ENCODE results near the gene NUBP1.
A peak's percentile ranks its signal among the peaks of the same experiment; 100 is the strongest.
"Not testable (repeated sequence)": the region's sequence is repeated elsewhere in the genome, so short reads cannot be mapped to it uniquely, and the experiment has no call there.

The NUBP1 gene

DNA sequence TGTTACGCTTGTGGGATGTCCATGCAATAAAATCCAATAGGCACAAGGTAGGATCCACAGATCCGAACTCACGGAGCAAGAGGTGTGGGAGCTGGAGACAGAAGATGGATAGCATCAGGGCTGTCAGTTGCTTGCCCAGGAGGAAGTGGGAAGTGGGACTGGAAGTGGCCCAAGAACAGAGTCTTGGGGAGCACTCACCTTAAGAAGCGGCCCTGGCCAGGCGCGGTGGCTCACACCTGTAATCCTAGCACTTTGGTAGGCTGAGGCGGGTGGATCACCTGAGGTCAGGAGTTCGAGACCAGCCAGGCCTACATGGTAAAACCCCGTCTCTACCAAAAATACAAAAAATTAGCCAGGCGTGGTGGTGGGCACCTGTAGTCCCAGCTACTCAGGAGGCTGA is 2.4 kb upstream of the NUBP1 start:
- H3K27ac Mint-ChIP-seq, ATAC-seq, DNase-seq, H3K9me3 Mint-ChIP-seq, H3K4me3 Mint-ChIP-seq, H3K27me3 Mint-ChIP-seq: not testable (repeated sequence)
- H3K4me1 Mint-ChIP-seq, result peaks cover 79% of the 10 kb centered on the region

- H3K4me1 Mint-ChIP-seq, result peaks cover 82% of the 10 kb centered on the region
- no peak overlapping the region for H3K27ac Mint-ChIP-seq
- no peaks in the 10 kb centered on the region for H3K9me3 Mint-ChIP-seq
- DNase-seq (no peak), ATAC-seq (no peak)
- H3K27me3 Mint-ChIP-seq, result no peaks in the 10 kb centered on the region
- H3K4me3 Mint-ChIP-seq, result no peak overlapping the region
Measured at GRCh38 chr16:10741844-10742243, 1.8 kb upstream of the NUBP1 start.

DNA sequence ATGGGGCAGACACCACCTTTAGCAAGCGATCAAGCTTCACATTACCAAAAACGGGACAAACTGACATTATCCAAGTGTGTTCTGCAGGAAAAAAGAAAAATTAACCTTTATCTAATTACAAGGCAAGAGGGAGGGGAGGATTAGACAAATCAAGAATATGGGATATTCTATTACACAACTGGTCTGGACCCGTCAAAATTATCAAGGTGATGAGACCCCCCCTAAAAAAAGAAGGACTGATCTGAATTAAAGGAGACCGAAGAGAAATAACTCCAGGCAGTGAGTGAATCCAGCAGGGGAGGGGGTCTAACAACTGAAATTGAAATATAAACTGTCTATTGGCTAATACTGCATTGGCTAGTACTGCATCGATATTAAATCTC is 424 bp upstream of the NUBP1 start:
- ATAC-seq, result no peak
- Mint-ChIP-seq H3K4me3 (peak overlapping the region; percentile 85 to 91), H3K4me1 (peaks cover 72% of the 10 kb centered on the region), H3K9me3 (no peaks in the 10 kb centered on the region), H3K27ac (peak overlapping the region; percentile 96 to 99), H3K27me3 (no peaks in the 10 kb centered on the region)
- DNase-seq, result no peak

DNA sequence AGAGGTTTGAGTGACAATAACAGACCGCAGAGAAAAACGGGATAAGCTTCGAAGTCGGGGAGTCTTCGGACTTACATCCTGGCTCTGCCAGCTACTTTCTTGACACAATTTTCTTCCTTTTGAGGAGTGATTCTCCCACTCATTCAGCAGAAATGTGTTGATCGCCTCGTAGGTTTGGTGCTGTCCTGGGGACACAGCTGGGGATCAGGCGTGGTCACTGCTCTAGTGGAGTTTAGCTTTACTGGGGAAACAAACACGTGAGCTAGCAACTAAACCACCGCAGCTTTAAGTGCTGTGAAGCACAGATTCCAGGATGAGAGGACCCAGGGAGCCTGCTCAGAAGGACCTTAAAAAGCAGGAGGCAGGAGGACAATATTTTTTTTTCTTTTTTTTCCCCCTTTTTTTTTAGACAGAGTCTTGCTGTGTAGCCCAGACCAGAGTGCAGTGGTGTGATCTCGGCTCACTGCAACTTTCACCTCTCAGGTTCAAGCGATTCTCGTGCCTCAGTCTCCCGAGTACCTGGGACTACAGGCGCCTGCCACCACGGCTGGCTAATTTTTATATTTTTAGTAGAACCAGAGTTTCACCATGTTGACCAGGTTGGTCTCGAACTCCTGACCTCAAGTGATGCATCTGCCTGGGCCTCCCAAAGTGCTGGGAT is 858 bp downstream of the NUBP1 start:
- no peak for DNase-seq
- no peak for ATAC-seq
- no peaks in the 10 kb centered on the region for H3K9me3 Mint-ChIP-seq
- H3K27ac Mint-ChIP-seq, result peak overlapping the region; percentile 96 to 99
- H3K4me1 Mint-ChIP-seq, result peaks cover 72% of the 10 kb centered on the region
- H3K4me3 Mint-ChIP-seq, result peak overlapping the region; percentile 85 to 91
- no peaks in the 10 kb centered on the region for H3K27me3 Mint-ChIP-seq

DNA sequence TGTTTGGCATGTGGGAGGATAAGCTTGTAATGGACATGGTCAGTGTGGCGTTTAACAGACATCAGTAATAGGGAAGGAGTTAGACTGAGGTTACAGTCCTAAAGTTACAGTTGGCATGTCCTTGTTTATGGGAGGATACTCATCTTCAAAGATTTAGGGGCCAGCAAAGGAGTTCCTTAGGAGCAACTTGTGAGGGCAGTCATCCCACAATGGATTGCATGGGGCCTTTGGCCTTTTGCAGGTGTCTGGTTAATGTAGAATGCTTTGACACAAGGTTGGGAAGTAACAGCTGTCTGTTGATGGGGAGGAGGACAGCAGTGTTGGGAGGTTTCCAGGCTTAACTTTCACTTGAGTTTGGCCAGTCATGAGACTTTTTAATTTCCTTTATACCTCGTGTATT is 2.2 kb downstream of the NUBP1 start:
- Mint-ChIP-seq H3K4me3 (no peak overlapping the region), H3K9me3 (no peaks in the 10 kb centered on the region), H3K27ac (no peak overlapping the region), H3K4me1 (peaks cover 61% of the 10 kb centered on the region), H3K27me3 (no peaks in the 10 kb centered on the region)
- no peak for DNase-seq
- ATAC-seq, result no peak

DNA sequence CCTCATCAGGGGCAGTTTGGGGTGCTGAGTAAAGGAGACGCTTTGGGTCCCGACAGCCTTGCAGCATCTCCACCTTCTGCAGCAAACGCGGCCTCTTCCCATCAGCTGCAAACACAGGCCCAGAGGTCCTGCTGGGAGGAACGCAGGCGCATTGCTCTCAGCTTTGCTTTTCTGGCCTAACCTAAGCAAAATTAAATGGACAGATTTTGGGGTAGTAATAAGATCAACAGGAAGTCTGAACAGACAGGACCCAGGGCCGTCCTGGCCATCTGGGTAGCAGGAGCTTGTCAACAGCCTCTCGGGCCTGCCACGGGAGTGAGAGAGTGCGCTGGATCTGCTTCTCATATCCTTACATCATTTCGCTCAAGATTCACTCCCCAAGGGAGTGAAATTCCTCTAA is 7.2 kb downstream of the NUBP1 start:
- H3K27ac Mint-ChIP-seq, result peak overlapping the region in 1 of 2 donors; percentile 84
- peaks cover 38% of the 10 kb centered on the region for H3K4me1 Mint-ChIP-seq
- no peaks in the 10 kb centered on the region for H3K27me3 Mint-ChIP-seq
- DNase-seq (no peak), ATAC-seq (no peak)
- H3K9me3 Mint-ChIP-seq, result no peaks in the 10 kb centered on the region
- H3K4me3 Mint-ChIP-seq, result no peak overlapping the region

DNA sequence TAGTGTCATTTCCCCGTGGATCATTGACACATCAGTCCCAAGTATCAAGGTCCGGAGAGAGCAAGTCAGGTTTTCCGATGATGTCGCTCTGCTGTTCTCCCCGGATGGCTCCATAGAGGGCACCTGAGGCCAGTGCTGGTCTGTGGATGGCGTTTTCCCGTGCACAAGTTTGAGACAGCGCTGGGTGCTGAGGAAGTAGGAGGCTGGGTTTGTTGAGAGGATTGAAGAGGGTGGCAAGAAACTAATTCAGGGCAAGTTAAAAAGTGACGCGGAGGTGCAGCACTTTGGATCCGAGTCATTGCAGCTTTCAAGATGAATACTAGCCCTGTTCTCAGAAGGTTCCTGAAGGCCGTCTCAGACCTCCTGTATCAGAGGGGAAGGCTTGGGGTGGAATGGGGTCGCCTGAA is 7.7 kb downstream of the NUBP1 start:
- Mint-ChIP-seq H3K4me1 (peaks cover 36% of the 10 kb centered on the region), H3K27me3 (no peaks in the 10 kb centered on the region), H3K27ac (no peak overlapping the region), H3K9me3 (no peaks in the 10 kb centered on the region), H3K4me3 (no peak overlapping the region)
- peak; percentile 47 for ATAC-seq
- DNase-seq, result no peak

DNA sequence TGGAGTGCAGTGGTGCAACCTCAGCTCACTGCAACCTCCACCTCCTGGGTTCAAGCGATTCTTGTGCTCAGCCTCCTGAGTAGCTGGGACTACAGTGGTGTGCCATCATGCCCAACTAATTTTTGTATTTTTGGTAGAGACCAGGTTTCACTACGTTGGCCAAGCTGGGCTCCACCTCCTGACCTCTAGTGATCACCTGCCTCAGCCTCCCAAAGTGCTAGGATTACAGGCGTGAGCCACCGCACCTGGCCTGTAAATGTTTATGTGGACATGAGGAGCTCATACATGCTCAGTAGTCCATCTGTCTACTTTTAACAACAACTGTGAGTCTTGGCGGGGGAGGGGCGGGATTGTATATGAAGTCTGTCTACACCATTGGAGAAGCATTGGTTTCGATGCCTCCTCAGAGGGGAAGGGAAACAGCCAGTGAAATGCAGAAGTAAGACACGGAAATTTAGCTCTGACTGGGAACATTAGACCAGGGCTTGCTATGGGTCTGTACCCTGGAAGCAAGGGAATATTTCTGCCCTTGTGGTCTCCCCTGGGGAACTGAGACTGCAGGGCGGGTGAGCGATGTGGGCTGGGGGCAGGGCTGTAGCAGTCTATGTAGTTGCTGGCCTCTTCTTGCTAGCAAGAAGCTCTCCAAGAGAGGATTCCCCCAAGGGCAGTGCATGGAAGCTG is 9.3 kb downstream of the NUBP1 start:
- H3K27me3 Mint-ChIP-seq, result no peaks in the 10 kb centered on the region
- peaks cover 34% of the 10 kb centered on the region for H3K4me1 Mint-ChIP-seq
- no peak for ATAC-seq
- no peaks in the 10 kb centered on the region for H3K9me3 Mint-ChIP-seq
- DNase-seq, result no peak
- no peak overlapping the region for H3K4me3 Mint-ChIP-seq
- peak overlapping the region in 1 of 2 donors; percentile 68 for H3K27ac Mint-ChIP-seq

DNA sequence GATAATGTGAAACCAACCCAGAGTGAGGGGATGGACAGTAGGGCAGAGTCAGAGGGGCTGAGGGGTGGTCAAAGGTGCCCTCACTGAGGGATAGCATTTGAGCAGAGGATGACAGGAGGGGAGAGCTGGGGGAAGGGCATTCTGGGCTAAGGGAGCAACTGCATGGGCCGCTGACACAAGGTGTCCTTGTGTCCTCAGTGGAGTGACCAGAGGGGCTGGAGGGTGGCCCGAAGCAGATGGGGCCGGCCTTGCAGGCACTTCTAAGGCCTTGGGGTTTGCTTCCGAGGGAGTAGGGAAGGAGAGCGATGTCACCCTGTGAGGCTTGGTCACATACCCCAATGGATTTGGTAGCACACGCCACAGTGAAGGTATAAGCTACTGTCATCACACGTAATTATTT is 10.0 kb downstream of the NUBP1 start:
- no peak overlapping the region for H3K4me3 Mint-ChIP-seq
- no peak for ATAC-seq
- no peaks in the 10 kb centered on the region for H3K9me3 Mint-ChIP-seq
- H3K27ac Mint-ChIP-seq, result peak overlapping the region in 1 of 2 donors; percentile 19
- no peak for DNase-seq
- peaks cover 29% of the 10 kb centered on the region for H3K4me1 Mint-ChIP-seq
- H3K27me3 Mint-ChIP-seq, result no peaks in the 10 kb centered on the region

DNA sequence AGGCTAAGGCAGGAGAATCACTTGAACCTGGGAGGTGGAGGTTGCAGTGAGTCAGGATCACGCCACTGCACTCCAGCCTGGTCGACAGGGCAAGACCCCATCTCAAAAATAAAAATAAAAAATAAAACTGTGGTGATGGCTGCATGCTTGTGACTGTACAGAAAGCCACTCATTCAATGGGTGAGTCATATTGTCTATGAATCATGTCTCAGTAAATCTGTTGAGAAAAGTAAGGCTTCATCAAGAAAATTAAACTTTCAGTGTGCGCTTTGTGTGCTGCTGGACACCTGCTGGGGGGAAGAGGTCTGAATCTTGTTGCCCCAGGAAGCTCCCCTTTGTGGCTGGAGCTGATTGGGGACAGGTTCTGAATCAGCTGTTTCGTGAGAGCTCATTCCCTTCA is 11.3 kb downstream of the NUBP1 start:
- peaks cover 19% of the 10 kb centered on the region for H3K4me1 Mint-ChIP-seq
- DNase-seq (no peak), ATAC-seq (peak; percentile 70)
- no peak overlapping the region for H3K4me3 Mint-ChIP-seq
- no peak overlapping the region for H3K27ac Mint-ChIP-seq
- H3K27me3 Mint-ChIP-seq, result no peaks in the 10 kb centered on the region
- H3K9me3 Mint-ChIP-seq, result no peaks in the 10 kb centered on the region

DNA sequence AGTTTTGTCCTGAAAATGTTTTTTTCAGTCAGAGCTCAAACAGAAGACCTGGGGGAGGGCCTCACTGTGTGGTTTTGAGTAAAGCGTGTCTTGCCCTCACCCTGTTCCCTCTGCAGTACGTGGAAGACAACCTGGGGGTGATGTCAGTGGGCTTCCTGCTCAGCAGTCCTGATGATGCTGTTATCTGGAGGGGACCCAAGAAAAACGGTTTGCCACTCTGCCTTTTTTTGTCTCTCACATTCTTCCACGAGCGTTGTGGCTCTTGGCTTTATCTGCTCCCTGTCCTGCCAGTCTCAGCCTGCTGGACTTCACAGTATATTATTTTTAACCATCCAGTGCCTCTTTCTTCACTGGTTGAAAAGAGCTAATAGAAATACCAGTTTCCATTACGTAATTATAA is 12.9 kb downstream of the NUBP1 start:
- DNase-seq, result no peak
- no peaks in the 10 kb centered on the region for H3K9me3 Mint-ChIP-seq
- no peak overlapping the region for H3K4me3 Mint-ChIP-seq
- H3K4me1 Mint-ChIP-seq, result peaks cover 19% of the 10 kb centered on the region
- ATAC-seq, result no peak
- no peaks in the 10 kb centered on the region for H3K27me3 Mint-ChIP-seq
- no peak overlapping the region for H3K27ac Mint-ChIP-seq

GRCh38 chr16:10760858-10761257 is 17.2 kb downstream of the NUBP1 start:
- H3K4me3 Mint-ChIP-seq, result no peak overlapping the region
- H3K9me3 Mint-ChIP-seq, result peaks cover 0 to 16% of the 10 kb centered on the region in 2 donors
- ATAC-seq, result no peak
- H3K4me1 Mint-ChIP-seq, result peaks cover 14% of the 10 kb centered on the region
- H3K27me3 Mint-ChIP-seq, result no peaks in the 10 kb centered on the region
- H3K27ac Mint-ChIP-seq, result no peak overlapping the region
- no peak for DNase-seq

- no peak for ATAC-seq
- H3K27ac Mint-ChIP-seq, result no peak overlapping the region
- H3K4me3 Mint-ChIP-seq, result no peak overlapping the region
- H3K9me3 Mint-ChIP-seq, result peaks cover 0 to 16% of the 10 kb centered on the region in 2 donors
- H3K27me3 Mint-ChIP-seq, result no peaks in the 10 kb centered on the region
- peaks cover 17% of the 10 kb centered on the region for H3K4me1 Mint-ChIP-seq
- no peak for DNase-seq
Measured at GRCh38 chr16:10761373-10761772, 17.7 kb downstream of the NUBP1 start.

DNA sequence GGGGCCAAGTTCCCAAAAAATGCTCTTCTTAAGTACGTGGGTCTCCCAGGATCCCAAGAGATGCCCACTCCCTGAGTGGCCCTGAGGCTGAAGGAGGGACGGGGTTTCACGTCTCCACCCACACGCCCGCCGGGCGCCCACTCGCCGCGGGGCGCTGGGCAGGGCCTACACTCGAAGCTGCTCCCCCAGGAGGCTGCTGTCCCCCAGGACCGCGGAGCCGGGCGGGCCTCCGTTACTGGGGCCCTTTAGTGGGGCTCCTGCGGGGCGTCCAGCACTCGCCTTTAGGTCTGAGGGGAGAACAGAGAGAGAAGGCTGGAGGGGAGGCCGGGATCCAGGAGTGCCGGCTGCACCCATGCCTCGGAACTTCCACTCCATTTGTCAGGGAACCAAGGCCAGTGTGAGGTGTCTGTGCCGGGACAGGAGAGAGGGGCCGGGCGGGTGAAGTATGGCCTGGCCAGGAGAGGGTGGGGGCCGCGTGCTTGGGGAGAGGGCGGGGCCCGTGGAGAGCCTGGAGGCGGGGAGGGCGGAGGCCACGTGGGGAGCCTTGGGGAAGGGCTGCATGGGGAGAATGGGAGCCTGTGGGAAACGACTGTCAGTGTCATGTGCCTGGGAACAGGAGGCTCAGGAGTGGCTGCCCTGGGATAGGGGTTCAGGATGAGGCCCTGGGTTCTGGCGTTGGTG is 18.8 kb downstream of the NUBP1 start:
- H3K27ac Mint-ChIP-seq, result no peak overlapping the region
- H3K4me3 Mint-ChIP-seq, result no peak overlapping the region
- peaks cover 0 to 16% of the 10 kb centered on the region in 2 donors for H3K9me3 Mint-ChIP-seq
- ATAC-seq, result peak; percentile 30
- H3K27me3 Mint-ChIP-seq, result no peaks in the 10 kb centered on the region
- peaks cover 18% of the 10 kb centered on the region for H3K4me1 Mint-ChIP-seq
- DNase-seq, result no peak

DNA sequence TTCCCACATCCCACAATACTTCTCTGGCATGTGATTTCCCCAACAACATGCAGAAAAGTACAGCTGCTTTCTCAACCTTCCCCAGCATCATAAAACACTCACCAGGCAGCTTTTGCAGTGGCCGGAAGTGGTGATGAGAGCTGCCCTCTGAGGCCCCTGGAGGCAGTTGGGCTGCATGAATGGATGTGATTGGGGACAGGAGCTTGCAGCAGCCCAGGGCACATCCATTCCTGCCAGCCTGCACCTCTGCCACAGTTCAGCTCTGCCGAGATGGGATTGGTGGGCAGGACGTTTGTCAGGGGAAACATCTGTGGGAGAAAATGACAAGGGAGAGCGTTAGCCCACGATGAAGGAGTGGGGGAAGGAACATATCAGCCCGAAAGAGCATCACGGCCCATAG is 19.8 kb downstream of the NUBP1 start:
- ATAC-seq (no peak), DNase-seq (no peak)
- Mint-ChIP-seq H3K27me3 (no peaks in the 10 kb centered on the region), H3K9me3 (peaks cover 0 to 16% of the 10 kb centered on the region in 2 donors), H3K4me3 (no peak overlapping the region), H3K4me1 (peaks cover 18% of the 10 kb centered on the region), H3K27ac (no peak overlapping the region)

- peaks cover 0 to 16% of the 10 kb centered on the region in 2 donors for H3K9me3 Mint-ChIP-seq
- DNase-seq (peak in 1 of 2 donors; percentile 22), ATAC-seq (peak; percentile 85)
- H3K27me3 Mint-ChIP-seq, result no peaks in the 10 kb centered on the region
- H3K27ac Mint-ChIP-seq, result peak overlapping the region in 1 of 2 donors; percentile 72
- no peak overlapping the region for H3K4me3 Mint-ChIP-seq
- peaks cover 18% of the 10 kb centered on the region for H3K4me1 Mint-ChIP-seq
Measured at GRCh38 chr16:10765772-10766171, 22.1 kb downstream of the NUBP1 start.
